Natural killer cell (primary cell): ENCODE measurements around the gene CLIC1. TPM values are rescaled to one million over a fixed set of nuclear protein-coding genes. Genes with fewer than 3 reads are reported as not detected.

Source experiments
- ATAC-seq, 3 donors: fragments of 150-1000 bp in 2 of 3; fragments of 200-7000 bp in 1 of 3; cut with Tn5 transposase; 1 replicate in 1 of 3; 2 replicates in 2 of 3; pipeline ENCODE4 v1.10.0; 2021; ENCODE audit warnings: mild to moderate bottlenecking in 2 of 3, moderate library complexity in 2 of 3
- DNase-seq, 2 donors: peaks; one replicate each; pipeline versions ENCODE4 v3.0.0 to v3.0.0-alpha.2; 2013 to 2021; ENCODE audit warnings: mixed read lengths in 1 of 2
- H3K27ac ChIP-seq: one replicate; pipeline ENCODE4 v1.5.1; 2013; ENCODE audit warnings: mild to moderate bottlenecking, low read length
- H3K27me3 ChIP-seq: one replicate; pipeline ENCODE4 v1.6.1; 2013; ENCODE audit warnings: low read length; ENCODE audit not compliant: control insufficient read depth, insufficient read depth
- H3K36me3 ChIP-seq: one replicate; pipeline ENCODE4 v1.6.1; 2013; ENCODE audit warnings: low read length; ENCODE audit not compliant: control insufficient read depth, insufficient read depth
- H3K4me1 ChIP-seq: one replicate; pipeline ENCODE4 v1.6.1; 2013; ENCODE audit warnings: low read length; ENCODE audit not compliant: control insufficient read depth, insufficient read depth
- H3K4me3 ChIP-seq: one replicate; pipeline ENCODE4 v1.5.1; 2013; ENCODE audit warnings: low read length
- H3K9me3 ChIP-seq: one replicate; pipeline ENCODE4 v1.6.1; 2013; ENCODE audit warnings: low read length; ENCODE audit not compliant: control insufficient read depth, insufficient read depth
- H3K27ac Mint-ChIP-seq, 2 donors: one replicate each; pipeline ENCODE4 v1.8.0; 2022; ENCODE audit warnings: mild to moderate bottlenecking in 2 of 2, mixed read lengths in 2 of 2, moderate library complexity in 1 of 2
- H3K27me3 Mint-ChIP-seq, 2 donors: one replicate each; pipeline ENCODE4 v1.8.0; 2022; ENCODE audit warnings: low read depth in 2 of 2, mixed read lengths in 2 of 2
- H3K36me3 Mint-ChIP-seq: one replicate; pipeline ENCODE4 v1.8.0; 2022; ENCODE audit warnings: mixed read lengths
- H3K4me1 Mint-ChIP-seq, 2 donors: one replicate each; pipeline ENCODE4 v1.8.0; 2022; ENCODE audit warnings: mixed read lengths in 2 of 2
- H3K4me3 Mint-ChIP-seq: one replicate; pipeline ENCODE4 v1.8.0; 2022; ENCODE audit warnings: mild to moderate bottlenecking, moderate library complexity, mixed read lengths
- H3K9me3 Mint-ChIP-seq, 2 donors: one replicate each; pipeline ENCODE4 v1.8.0; 2022; ENCODE audit warnings: mixed read lengths in 2 of 2
- CTCF ChIP-seq: fragments of 200-600 bp; IDR thresholded peaks from one replicate; pipeline ENCODE4 v1.8.0; 2022; ENCODE audit warnings: antibody characterized with exemption
- WGBS: methylation state at CpG from one replicate; pipeline ENCODE4 v1.1.7; 2013; ENCODE audit warnings: missing lambda C conversion rate; ENCODE audit not compliant: insufficient coverage; 5-methylcytosine and 5-hydroxymethylcytosine counted together
- intact Hi-C: fragments of 100-400 bp; cut with micrococcal nuclease; formaldehyde crosslinking; loops from one replicate; pipeline ENCODE4 v1.14.2; 2022
- total RNA-seq, 4 donors: library from RNA; stranded (reverse); fragments of 120-200 nt in 1 of 4; gene quantifications; one replicate each; pipeline versions ENCODE4 v1.2.3 to v1.2.4, GENCODE V29; 2013 to 2022

Gene CLIC1
- total RNA-seq, 3 donors from 2014 or later (not counting 1 experiment from before 2014, with no cell fraction given) = 348 to 363 (median 355) TPM

- H3K36me3 ChIP-seq = peaks cover 49% of the 10 kb centered on the region
- TF ChIP-seq CTCF = no peak
- peaks cover 68% of the 10 kb centered on the region for H3K4me1 ChIP-seq
- no peaks in the 10 kb centered on the region for H3K9me3 ChIP-seq
- no peaks in the 10 kb centered on the region for H3K27me3 Mint-ChIP-seq
- intact Hi-C loops = loop anchor here (1.0 to 10.0 kb wide), 3 partner anchors 39 to 185 kb away; partner anchors contain the start of genes ATP6V1G2, DDX39B and NFKBIL1
- H3K27ac ChIP-seq = peak overlapping the region; percentile 64
- 5% methylated on average over 43 of the region's 46 CpGs for WGBS
- peak overlapping the region; percentile 75 for H3K4me3 ChIP-seq
- DNase-seq (peak; percentile 75 to 83), ATAC-seq (peak; percentile 42 to 67 (median 63))
- no peaks in the 10 kb centered on the region for H3K27me3 ChIP-seq
- peaks cover 56 to 77% of the 10 kb centered on the region in 2 donors for H3K4me1 Mint-ChIP-seq
- peak overlapping the region; percentile 97 for H3K4me3 Mint-ChIP-seq
- H3K9me3 Mint-ChIP-seq = no peaks in the 10 kb centered on the region
- H3K36me3 Mint-ChIP-seq = peaks cover 16% of the 10 kb centered on the region
- peak overlapping the region; percentile 90 to 91 for H3K27ac Mint-ChIP-seq
Measured at GRCh38 chr6:31729979-31730630, 6.2 kb downstream of the CLIC1 start.

- peaks cover 16% of the 10 kb centered on the region for H3K36me3 Mint-ChIP-seq
- Histone ChIP-seq H3K27me3 (no peaks in the 10 kb centered on the region), H3K27ac (peak overlapping the region; percentile 64), H3K4me1 (peaks cover 65% of the 10 kb centered on the region), H3K36me3 (peaks cover 49% of the 10 kb centered on the region), H3K4me3 (peak overlapping the region; percentile 75), H3K9me3 (no peaks in the 10 kb centered on the region)
- DNase-seq (peak; percentile 81 to 90), ATAC-seq (peak; percentile 69 to 83 (median 74))
- WGBS = under 1% methylated on average over 28 of the region's 29 CpGs
- H3K27me3 Mint-ChIP-seq = no peaks in the 10 kb centered on the region
- peaks cover 52 to 72% of the 10 kb centered on the region in 2 donors for H3K4me1 Mint-ChIP-seq
- H3K4me3 Mint-ChIP-seq = peak overlapping the region; percentile 97
- intact Hi-C loops = loop anchor here (1.0 kb wide), 1 partner anchor 40 kb away; no protein-coding TSS in a partner anchor
- TF ChIP-seq CTCF = peak; percentile 93
- no peaks in the 10 kb centered on the region for H3K9me3 Mint-ChIP-seq
- H3K27ac Mint-ChIP-seq = peak overlapping the region; percentile 90 to 91
Measured at GRCh38 chr6:31729515-31729978, 6.8 kb downstream of the CLIC1 start.

- H3K27me3 Mint-ChIP-seq = no peaks in the 10 kb centered on the region
- Histone ChIP-seq H3K4me1 (peaks cover 62% of the 10 kb centered on the region), H3K9me3 (no peaks in the 10 kb centered on the region), H3K4me3 (peak within 1 kb of the TSS; percentile 75), H3K27me3 (no peaks in the 10 kb centered on the region), H3K27ac (peak within 1 kb of the TSS; percentile 64), H3K36me3 (peaks cover 45% of the 10 kb centered on the region)
- peak within 1 kb of the TSS; percentile 90 to 91 for H3K27ac Mint-ChIP-seq
- no peaks in the 10 kb centered on the region for H3K9me3 Mint-ChIP-seq
- 37% methylated on average over 31 of the region's 36 CpGs for WGBS
- no peak for DNase-seq
- intact Hi-C loops = loop anchor here (1.0 kb wide), 1 partner anchor 40 kb away; no protein-coding TSS in a partner anchor
- peak; percentile 20 to 36 (median 23) for ATAC-seq
- H3K36me3 Mint-ChIP-seq = peaks cover 16% of the 10 kb centered on the region
- peak within 1 kb of the TSS; percentile 97 for H3K4me3 Mint-ChIP-seq
- H3K4me1 Mint-ChIP-seq = peaks cover 56 to 70% of the 10 kb centered on the region in 2 donors
- no peak for TF ChIP-seq CTCF
Measured at GRCh38 chr6:31728767-31729514, 7.4 kb downstream of the CLIC1 start, which contains the start of gene DDAH2. DDAH2 (minus strand) TSS chr6:31729299; CDS start chr6:31729161, 138 bp downstream.
